GM12878 (cell line): ENCODE measurements around the gene MYBPC2. TPM values are rescaled to one million over a fixed set of nuclear protein-coding genes. Genes with fewer than 3 reads are reported as not detected.

ENCODE experiments used
- ATAC-seq: fragments of 200-7000 bp; cut with Tn5 transposase; 3 replicates; pipeline ENCODE4 v1.9.1; 2020; ENCODE audit warnings: mild to moderate bottlenecking, moderate library complexity
- BruUV-seq: library from RNA; stranded (reverse); fragments of 400-500 nt; replicated peaks from 2 replicates; lab custom pipeline; 2021; lab: Mats Ljungman, UMichigan
- CTCF ChIA-PET: fragments of 300-600 bp; sonication (Branson Sonifier 250); formaldehyde crosslinking; extraction: SDS; loops from one replicate; lab custom pipeline; 2021; ENCODE audit warnings: inconsistent platforms; lab: Yijun Ruan, JAX
- POLR2A ChIA-PET: fragments of 350-600 bp; formaldehyde crosslinking; extraction: SDS; loops from one replicate; lab custom pipeline; 2021; ENCODE audit warnings: inconsistent platforms; lab: Charles Lee
- RAD21 ChIA-PET: fragments of 300-600 bp; sonication (Branson Sonifier 250); formaldehyde crosslinking; loops from one replicate; lab custom pipeline; 2023; ENCODE audit warnings: antibody characterized with exemption; ENCODE audit not compliant: unreplicated experiment; lab: Charles Lee
- SMC1A ChIA-PET: fragments of 300-600 bp; sonication (Branson Sonifier 250); formaldehyde crosslinking; loops from one replicate; lab custom pipeline; 2023; ENCODE audit not compliant: unreplicated experiment, uncharacterized antibody; lab: Charles Lee
- DNase-seq: peaks from one replicate; pipeline ENCODE4 v3.0.0-alpha.2; 2011; ENCODE audit warnings: low read depth, low spot score
- FAIRE-seq: peaks from 3 replicates; lab custom pipeline; 2011; peaks lifted over from hg19 to GRCh38; lab: Jason Lieb, UNC
- H2AFZ ChIP-seq: 2 replicates; pipeline ENCODE4 v1.6.0; 2011; ENCODE audit warnings: low read depth, low read length, control low read depth; ENCODE audit not compliant: control insufficient read depth
- H3K27ac ChIP-seq: 2 replicates; pipeline ENCODE4 v1.5.1; 2011; ENCODE audit warnings: control low read depth; ENCODE audit not compliant: control insufficient read depth, insufficient read depth
- H3K27me3 ChIP-seq, 2 experiments: replicated peaks in 1 of 2; 2 replicates each; pipeline versions ENCODE4 v1.6.0 to v1.6.1; 2011; ENCODE audit warnings: low read length in 1 of 2; ENCODE audit not compliant: control insufficient read depth in 2 of 2, insufficient read depth in 2 of 2
- H3K36me3 ChIP-seq, 2 experiments: 2 replicates each; pipeline ENCODE4 v1.5.1; 2011; ENCODE audit warnings: low read length in 1 of 2; ENCODE audit not compliant: control insufficient read depth in 2 of 2, insufficient read depth in 2 of 2
- H3K4me1 ChIP-seq: 2 replicates; pipeline ENCODE4 v1.6.1; 2011; ENCODE audit warnings: mild to moderate bottlenecking, low read length, moderate library complexity, mixed read lengths; ENCODE audit not compliant: control insufficient read depth, insufficient read depth
- H3K4me2 ChIP-seq: 2 replicates; pipeline ENCODE4 v1.6.0; 2011; ENCODE audit warnings: control low read depth; ENCODE audit not compliant: control insufficient read depth, insufficient read depth
- H3K4me3 ChIP-seq: fragments of 200-600 bp; sonication (generic); 2 replicates; pipeline ENCODE4 v1.5.1; 2016
- H3K79me2 ChIP-seq: 2 replicates; pipeline ENCODE4 v1.6.0; 2011; ENCODE audit warnings: low read length; ENCODE audit not compliant: control insufficient read depth, insufficient read depth
- H3K9ac ChIP-seq: 2 replicates; pipeline ENCODE4 v1.8.0; 2011; ENCODE audit warnings: low read length, control low read depth, mixed read lengths; ENCODE audit not compliant: control insufficient read depth, insufficient read depth
- H3K9me3 ChIP-seq: replicated peaks from 3 replicates; pipeline ENCODE4 v1.5.1; 2011; ENCODE audit warnings: mild to moderate bottlenecking, low read length; ENCODE audit not compliant: control insufficient read depth, insufficient read depth
- H4K20me1 ChIP-seq: 2 replicates; pipeline ENCODE4 v1.6.0; 2011; ENCODE audit not compliant: control insufficient read depth, insufficient read depth
- BRCA1 ChIP-seq: IDR thresholded peaks from 2 replicates; pipeline ENCODE4 v1.6.1; 2011; ENCODE audit warnings: low read depth, low read length, improper control_type of control experiment
- CEBPZ ChIP-seq: fragments of 150-350 bp; IDR thresholded peaks from 2 replicates; pipeline ENCODE4 v1.6.1; 2016; ENCODE audit warnings: low read depth, low read length
- KDM1A ChIP-seq: fragments of 200-600 bp; sonication (generic); IDR thresholded peaks from 2 replicates; pipeline ENCODE4 v1.6.1; 2016; ENCODE audit warnings: borderline replicate concordance
- NFXL1 ChIP-seq: fragments of 450-650 bp; IDR thresholded peaks from 2 replicates; pipeline ENCODE4 v1.6.1; 2017; ENCODE audit warnings: antibody characterized with exemption, mild to moderate bottlenecking, borderline replicate concordance
- TCF12 ChIP-seq: IDR thresholded peaks from 2 replicates; pipeline ENCODE4 v1.6.1; 2011; ENCODE audit warnings: low read depth, mild to moderate bottlenecking, low read length
- whole genome bisulfite sequencing: methylation state at CpG from one replicate; pipeline ENCODE4 v1.1.6; 2016; ENCODE audit warnings: low lambda C conversion rate; ENCODE audit not compliant: insufficient replicate concordance, insufficient coverage; ENCODE audit errors: missing lambda C conversion rate; 5-methylcytosine and 5-hydroxymethylcytosine counted together
- in situ Hi-C: fragments of 300-500 bp; cut with MboI; formaldehyde crosslinking; loops from 9 replicates; pipeline ENCODE4 v1.14.3; 2018; ENCODE audit warnings: mixed read lengths
- intact Hi-C: fragments of 100-400 bp; cut with micrococcal nuclease; formaldehyde crosslinking; loops from one replicate; pipeline ENCODE4 v1.14.2; 2022; ENCODE audit not compliant: unreplicated experiment
- polyA plus RNA-seq, 11 experiments: library from polyadenylated mRNA; depleted of rRNA in 4 of 11; unstranded in 6 of 11; stranded (reverse) in 5 of 11; fragments of >200 nt; fragmentation: Nextera tagmentation in 4 of 11; fragmentation: Illumina TruSeq in 1 of 11; extraction: Ambion mirVana in 4 of 11; extraction: Trizol in 1 of 11; gene quantifications; 1 replicate in 1 of 11; 2 replicates in 10 of 11; pipeline versions ENCODE4 v1.2.1 to v1.2.3, GENCODE V29; 2011 to 2016; ENCODE audit warnings: inconsistent platforms in 2 of 11, missing spikeins in 2 of 11, low read depth in 1 of 11
- total RNA-seq, 4 experiments: library from RNA; depleted of rRNA in 3 of 4; stranded (reverse); fragments of >200 nt in 3 of 4; fragmentation: Illumina TruSeq in 1 of 4; extraction: Trizol in 1 of 4; gene quantifications; 2 replicates each; pipeline versions ENCODE4 v1.2.1 to v1.2.3, GENCODE V29; 2013 to 2021

MYBPC2 gene
- total and polyA plus RNA-seq, 10 of the 15 experiments (the other 5 are each of a cell fraction or from before 2014, with no cell fraction given) = 0.09 to 2.6 (median 0.61) TPM

DNA sequence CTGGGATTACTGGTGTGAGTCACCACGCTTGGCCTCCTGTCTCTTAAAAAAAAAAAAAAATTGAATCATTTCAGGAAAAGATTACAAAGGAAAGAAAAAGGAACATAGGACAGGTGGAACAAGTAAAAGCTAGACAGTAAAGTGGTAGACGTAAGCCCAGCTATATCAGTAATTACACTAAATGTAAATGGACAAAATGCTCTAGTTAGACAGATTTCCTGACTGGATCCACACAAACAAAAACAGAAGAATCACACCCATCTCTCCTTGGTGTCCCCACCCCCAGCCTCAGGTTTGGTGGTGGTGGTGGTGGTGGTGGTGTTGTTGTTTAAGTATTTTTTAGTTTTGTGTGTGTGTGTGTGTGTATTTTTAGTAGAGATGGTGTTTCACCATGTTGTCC lies 20.3 kb upstream of the MYBPC2 start:
- Histone ChIP-seq H3K4me3 (no peak overlapping the region), H3K36me3 (peaks cover 2 to 19% of the 10 kb centered on the region in 2 experiments; a peak in 2 of 4 replicates), H2AFZ (no peak overlapping the region), H3K4me1 (peaks cover 27% of the 10 kb centered on the region), H3K79me2 (no peaks in the 10 kb centered on the region), H3K27me3 (no peaks in the 10 kb centered on the region), H3K27ac (no peak overlapping the region), H3K9ac (no peak overlapping the region), H4K20me1 (no peaks in the 10 kb centered on the region), H3K9me3 (no peaks in the 10 kb centered on the region), H3K4me2 (no peak overlapping the region)
- RAD21 ChIA-PET = interaction anchor here (0.6 to 0.9 kb wide), 2 partner anchors 45 to 46 kb away, joined by 3 to 4 read pairs; no protein-coding TSS in a partner anchor
- DNase-seq (no peak), ATAC-seq (no peak), FAIRE-seq (no peak)
- TF ChIP-seq KDM1A (no peak), NFXL1 (no peak), CEBPZ (no peak), BRCA1 (no peak), TCF12 (no peak)
- WGBS = 50% methylated on average over 2 of the region's 2 CpGs
- in situ Hi-C loops = no loop called here
- CTCF ChIA-PET = interaction anchor here (0.7 to 1.4 kb wide), 3 partner anchors 48 to 158 kb away, joined by 3 to 9 read pairs (median 4); no protein-coding TSS in a partner anchor
- SMC1A ChIA-PET = interaction anchor here (0.6 to 1.0 kb wide), 2 partner anchors 36 to 239 kb away, joined by 3 to 4 read pairs; partner anchors contain the start of gene NR1H2
- no TSS peak for BruUV-seq
- intact Hi-C loops = no loop called here
- POLR2A ChIA-PET = no interaction called here
